Left ventricle myocardium superior (tissue), 1 donor: ENCODE data around the gene SCT. TPM values are rescaled to one million over a fixed set of nuclear protein-coding genes. Genes with fewer than 3 reads are reported as not detected.

Experiments
- ATAC-seq: fragments of 200-7000 bp; cut with Tn5 transposase; one replicate; pipeline ENCODE4 v1.9.1; 2020; ENCODE audit warnings: mild to moderate bottlenecking, moderate library complexity
- DNase-seq: peaks from one replicate; pipeline ENCODE4 v3.0.0-alpha.2; 2020
- intact Hi-C: fragments of 100-400 bp; cut with micrococcal nuclease; formaldehyde crosslinking; loops from one replicate; pipeline ENCODE4 v1.11.0; 2022
- total RNA-seq: library from RNA; stranded (reverse); fragmentation: NEBNext Ultra II Directional; extraction: Animal tissue kit (Norgen Biotek cat#: 25700); gene quantifications from one replicate; pipeline ENCODE4 v1.2.1, GENCODE V29; 2021
- donor health status: DM: no; HTN: yes; CAD: no; lungs with severe emphysema.

SCT gene
- total RNA-seq, 1 donor from 2014 or later: not detected

DNA sequence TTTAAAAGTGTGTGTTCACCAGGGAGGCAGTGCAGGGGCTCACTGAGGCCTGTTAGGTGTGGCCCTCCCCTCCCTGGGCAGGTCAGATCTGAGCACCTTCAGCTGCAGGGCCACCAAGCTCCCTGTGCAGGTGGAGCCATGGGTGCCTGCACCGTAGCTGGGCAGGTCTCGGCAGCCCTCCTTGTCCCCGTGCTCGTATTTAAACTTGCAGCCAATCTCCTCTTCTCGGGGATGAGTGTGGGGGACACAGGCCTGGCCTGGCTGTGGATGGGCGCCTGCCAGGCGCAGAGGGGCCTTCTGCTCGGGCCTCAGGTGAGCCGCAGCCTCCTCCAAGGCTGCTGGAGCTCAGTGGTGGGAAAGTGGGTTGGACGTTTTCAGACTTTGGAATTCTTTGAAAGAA, 31.6 kb downstream of the SCT start:
- ATAC-seq: no peak
- intact Hi-C loops: no loop called here
- no peak for DNase-seq

GRCh38 chr11:593347-593746, 33.6 kb downstream of the SCT start:
- intact Hi-C loops: no loop called here
- ATAC-seq: no peak
- no peak for DNase-seq

GRCh38 chr11:592918-593317, 34.1 kb downstream of the SCT start:
- DNase-seq (no peak), ATAC-seq (no peak)
- intact Hi-C loops: no loop called here

GRCh38 chr11:592501-592900, 34.5 kb downstream of the SCT start:
- intact Hi-C loops: no loop called here
- DNase-seq (no peak), ATAC-seq (no peak)

- intact Hi-C loops: no loop called here
- DNase-seq (no peak), ATAC-seq (no peak)
Measured at GRCh38 chr11:590997-591396, 36.0 kb downstream of the SCT start.

DNA sequence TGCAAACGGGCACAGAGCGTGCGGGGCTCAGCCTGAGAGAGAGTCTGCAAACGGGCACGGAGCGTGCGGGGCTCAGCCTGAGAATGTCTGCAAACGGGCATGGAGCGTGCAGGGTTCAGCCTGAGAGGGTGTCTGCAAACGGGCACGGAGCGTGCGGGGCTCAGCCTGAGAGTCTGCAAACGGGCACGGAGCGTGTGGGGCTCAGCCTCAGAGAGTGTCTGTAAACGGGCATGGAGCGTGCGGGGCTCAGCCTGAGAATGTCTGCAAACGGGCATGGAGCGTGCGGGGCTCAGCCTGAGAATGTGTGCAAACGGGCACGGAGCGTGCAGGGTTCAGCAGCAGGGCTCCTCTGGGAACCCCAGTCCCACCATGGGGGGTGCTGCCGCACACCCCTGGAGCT, 37.2 kb downstream of the SCT start:
- intact Hi-C loops: no loop called here
- no peak for ATAC-seq
- DNase-seq: no peak

- ATAC-seq: peak; percentile 16
- no peak for DNase-seq
- intact Hi-C loops: no loop called here
Measured at GRCh38 chr11:587978-588380, 39.0 kb downstream of the SCT start.

GRCh38 chr11:587546-587945, 39.4 kb downstream of the SCT start:
- no peak for ATAC-seq
- DNase-seq: no peak
- intact Hi-C loops: no loop called here

DNA sequence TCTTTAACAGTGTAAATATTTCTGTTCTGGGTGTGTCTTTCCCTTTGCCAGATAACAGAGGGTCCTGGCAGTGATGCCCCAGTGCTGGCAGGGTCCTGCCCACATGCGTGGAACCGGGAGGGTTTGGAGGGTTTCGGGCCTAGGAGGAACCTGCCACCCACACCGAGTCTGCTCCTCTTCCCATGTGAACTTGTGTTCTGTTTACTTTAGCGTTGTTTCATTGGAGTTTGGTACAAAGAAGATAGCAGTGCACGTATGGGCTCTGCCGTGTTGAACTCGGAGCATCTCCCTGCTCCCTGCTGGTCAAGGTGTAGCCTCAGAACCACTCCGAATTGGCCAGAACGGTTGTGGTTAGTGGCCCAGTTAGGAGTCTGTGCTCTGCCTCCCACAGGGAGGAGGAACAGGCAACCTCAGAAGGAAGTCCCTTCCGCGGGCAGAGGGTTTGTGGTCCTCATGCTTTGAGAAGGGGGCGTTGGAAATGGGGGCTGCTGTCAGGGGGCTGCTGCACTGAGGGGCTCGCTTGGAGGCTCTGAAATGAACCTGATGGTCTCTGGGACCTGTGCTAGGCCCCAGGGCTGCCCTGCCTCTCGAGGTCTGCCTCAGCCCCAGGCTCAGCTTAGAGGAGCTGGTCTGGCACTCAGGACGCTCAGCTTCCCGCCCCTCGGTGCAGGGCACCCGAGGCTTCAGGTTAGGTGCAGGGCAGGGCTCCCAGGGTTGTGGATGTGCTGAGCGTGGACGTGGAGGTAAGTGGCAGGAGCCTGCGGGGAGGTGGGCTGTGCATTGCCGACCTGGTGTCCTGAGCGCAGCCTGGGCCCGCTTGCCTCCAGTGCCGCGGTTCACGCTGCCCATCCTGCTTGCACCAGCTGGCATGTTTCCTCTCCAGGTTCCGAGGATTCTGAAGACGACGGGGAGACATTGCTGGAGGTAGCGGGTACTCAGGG, 40.3 kb downstream of the SCT start:
- DNase-seq (no peak), ATAC-seq (no peak)
- intact Hi-C loops: no loop called here

GRCh38 chr11:584287-584686, 42.7 kb downstream of the SCT start:
- ATAC-seq (no peak), DNase-seq (no peak)
- intact Hi-C loops: no loop called here

GRCh38 chr11:581752-582151, 45.2 kb downstream of the SCT start:
- ATAC-seq (no peak), DNase-seq (no peak)
- intact Hi-C loops: no loop called here

GRCh38 chr11:581342-581741, 45.6 kb downstream of the SCT start:
- intact Hi-C loops: no loop called here
- DNase-seq (no peak), ATAC-seq (peak; percentile 11)

DNA sequence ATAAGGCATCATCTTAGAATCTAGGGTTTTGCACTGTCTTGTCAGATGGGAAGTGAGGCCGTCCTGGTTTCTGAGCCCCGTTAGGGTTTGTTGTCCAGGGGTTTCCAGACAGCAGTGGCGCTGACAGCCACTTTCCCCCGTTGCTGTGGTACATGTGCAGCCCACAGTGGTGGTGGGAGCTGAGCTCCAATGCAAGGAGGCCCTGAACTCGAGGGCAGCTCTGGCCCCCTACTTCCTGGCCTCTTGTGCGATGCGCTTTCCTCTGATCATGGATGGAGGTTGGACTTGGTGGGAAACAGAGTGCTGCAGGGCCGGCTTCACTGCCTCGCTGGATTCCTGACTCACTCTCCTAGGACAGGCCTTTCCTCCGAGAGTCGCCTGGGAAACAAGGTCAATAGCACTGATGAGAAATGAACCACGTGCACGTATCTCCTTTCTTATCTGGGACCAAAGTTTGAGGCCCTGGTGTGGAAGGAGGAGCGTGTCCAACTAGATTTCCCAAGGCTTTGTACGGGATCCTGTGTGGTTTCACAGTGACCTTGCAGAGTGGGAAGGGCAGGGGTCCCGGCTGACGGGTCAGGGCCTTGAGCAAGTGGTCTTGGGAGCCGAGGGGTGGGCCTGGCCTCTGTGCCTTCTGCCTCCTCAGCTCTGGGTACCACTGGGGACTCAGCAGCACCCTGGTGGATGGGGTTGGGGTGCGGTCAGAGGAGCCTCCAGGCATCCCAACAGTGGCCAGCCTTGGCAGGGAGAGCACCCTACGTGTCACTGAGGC, 47.0 kb downstream of the SCT start:
- intact Hi-C loops: no loop called here
- ATAC-seq: no peak
- no peak for DNase-seq

DNA sequence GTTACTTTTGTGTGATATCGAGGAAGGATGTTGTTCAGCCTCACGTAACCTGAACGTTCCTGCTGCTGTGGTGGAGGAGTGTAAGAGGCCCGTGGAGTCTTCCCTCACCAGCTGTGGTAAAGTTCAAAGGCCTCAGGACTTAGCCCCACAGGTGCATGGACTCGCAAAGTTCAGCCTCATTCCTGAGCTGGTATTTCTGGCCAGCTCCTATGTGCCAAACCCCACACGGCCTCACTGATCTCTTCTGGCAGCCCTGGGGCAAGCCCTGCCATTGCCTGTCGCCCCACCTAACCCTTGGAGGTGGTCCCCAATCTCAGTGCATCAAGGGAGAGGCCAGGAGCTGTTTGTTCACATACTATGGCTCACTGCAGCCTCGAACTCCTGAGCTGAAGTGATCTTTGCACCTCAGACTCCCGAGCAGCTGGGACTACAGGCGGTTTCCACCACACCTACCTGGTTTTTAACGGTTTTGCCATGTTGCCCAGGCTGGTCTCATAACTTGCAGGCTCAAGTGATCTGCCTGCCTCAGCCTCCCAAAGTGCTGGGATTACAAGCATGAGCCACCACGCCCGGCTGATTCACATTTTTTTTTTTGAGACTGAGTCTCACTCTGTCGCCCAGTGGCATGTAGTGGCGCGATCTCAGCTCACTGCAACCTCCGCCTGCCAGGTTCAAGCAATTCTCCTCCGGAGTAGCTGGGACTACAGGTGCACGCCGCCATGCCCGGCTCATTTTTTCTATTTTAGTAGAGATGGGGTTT, 48.5 kb downstream of the SCT start:
- intact Hi-C loops: no loop called here
- ATAC-seq: no peak
- no peak for DNase-seq

GRCh38 chr11:577611-577894, 49.4 kb downstream of the SCT start:
- DNase-seq: no peak
- intact Hi-C loops: no loop called here
- no peak for ATAC-seq

DNA sequence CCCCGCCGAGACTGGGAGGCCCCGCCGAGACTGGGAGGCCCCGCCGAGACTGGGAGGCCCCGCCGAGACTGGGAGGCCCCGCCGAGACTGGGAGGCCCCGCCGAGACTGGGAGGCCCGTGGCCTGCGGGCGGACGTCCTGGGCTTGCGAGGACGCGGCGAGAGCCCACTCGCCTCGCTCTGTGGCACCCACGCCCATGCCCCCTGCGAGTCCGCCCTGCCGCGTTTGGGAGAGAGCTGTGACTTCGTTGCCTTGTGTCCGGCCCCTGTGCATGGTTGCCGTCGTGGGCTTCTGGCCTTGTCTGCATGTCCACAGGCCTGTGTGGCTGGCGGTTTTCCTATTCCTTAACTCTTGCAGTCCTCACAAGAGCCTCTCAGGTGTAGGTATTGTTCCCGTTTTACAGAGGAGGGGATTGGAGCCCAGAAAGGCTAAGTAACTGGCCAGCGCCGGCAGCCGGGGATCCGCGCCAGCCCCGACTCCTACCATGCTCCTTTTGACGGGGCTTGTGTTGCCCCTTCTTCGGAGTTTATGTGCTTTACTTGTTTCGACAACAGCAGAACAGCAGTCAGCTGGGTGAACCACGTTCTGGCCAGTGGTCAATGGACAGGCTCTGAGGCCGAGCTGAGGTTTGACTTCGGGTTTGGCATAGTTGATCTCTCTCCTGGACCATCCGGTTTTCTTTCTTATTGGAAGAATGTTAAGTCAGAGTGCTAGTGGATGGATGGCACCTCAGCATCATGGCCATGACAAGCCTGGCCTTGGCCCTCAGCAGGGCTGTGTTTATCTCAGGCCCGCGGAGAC, 50.0 kb downstream of the SCT start:
- ATAC-seq (no peak), DNase-seq (peak; percentile 40)
- intact Hi-C loops: no loop called here
